H9 (cell line): ENCODE measurements around the gene COX11. TPM values are rescaled to one million over a fixed set of nuclear protein-coding genes. Genes with fewer than 3 reads are reported as not detected.

Experiments used
- DNase-seq: peaks from one replicate; pipeline ENCODE4 v3.0.0-alpha.2; 2017
- H2AFZ ChIP-seq: one replicate; pipeline ENCODE4 v1.6.1; 2013; ENCODE audit warnings: mild to moderate bottlenecking, low read length, control low read depth, moderate library complexity
- H2AK5ac ChIP-seq: 2 replicates; pipeline ENCODE4 v1.6.1; 2013; ENCODE audit warnings: low read length, control low read depth, mixed read lengths; ENCODE audit not compliant: insufficient read length
- H2BK120ac ChIP-seq: one replicate; pipeline ENCODE4 v1.6.1; 2013; ENCODE audit warnings: low read depth, mild to moderate bottlenecking, low read length, control low read depth, inconsistent platforms; ENCODE audit not compliant: poor library complexity, severe bottlenecking
- H2BK12ac ChIP-seq: 2 replicates; pipeline ENCODE4 v1.6.1; 2013; ENCODE audit warnings: low read length, control low read depth, mixed read lengths, low read depth; ENCODE audit not compliant: insufficient read length
- H2BK15ac ChIP-seq: 2 replicates; pipeline ENCODE4 v1.6.1; 2013; ENCODE audit warnings: low read depth, low read length, control low read depth
- H2BK20ac ChIP-seq: one replicate; pipeline ENCODE4 v1.6.1; 2013; ENCODE audit warnings: low read depth, mild to moderate bottlenecking, low read length, control low read depth, inconsistent platforms; ENCODE audit not compliant: poor library complexity, severe bottlenecking
- H2BK5ac ChIP-seq: 2 replicates; pipeline ENCODE4 v1.6.1; 2013; ENCODE audit warnings: low read length, control low read depth, mixed read lengths; ENCODE audit not compliant: insufficient read length
- H3K14ac ChIP-seq: 2 replicates; pipeline ENCODE4 v1.6.1; 2013; ENCODE audit warnings: low read length, control low read depth; ENCODE audit not compliant: insufficient read depth
- H3K18ac ChIP-seq: 2 replicates; pipeline ENCODE4 v1.6.1; 2013; ENCODE audit warnings: low read depth, mild to moderate bottlenecking, mixed read lengths, low read length, control low read depth; ENCODE audit not compliant: insufficient read length
- H3K23ac ChIP-seq: 2 replicates; pipeline ENCODE4 v1.6.1; 2013; ENCODE audit warnings: low read length, control low read depth, mixed read lengths, low read depth; ENCODE audit not compliant: insufficient read length
- H3K23me2 ChIP-seq: 2 replicates; pipeline ENCODE4 v1.6.1; 2013; ENCODE audit warnings: low read depth, mild to moderate bottlenecking, mixed read lengths, low read length, control low read depth; ENCODE audit not compliant: insufficient read length, poor library complexity, severe bottlenecking
- H3K27ac ChIP-seq: 2 replicates; pipeline ENCODE4 v1.5.1; 2013; ENCODE audit warnings: low read length, control low read depth, mixed read lengths, low read depth; ENCODE audit not compliant: insufficient read length
- H3K27me3 ChIP-seq: 2 replicates; pipeline ENCODE4 v1.6.1; 2013; ENCODE audit warnings: low read length, control low read depth, inconsistent platforms; ENCODE audit not compliant: insufficient read depth
- H3K4ac ChIP-seq: 2 replicates; pipeline ENCODE4 v1.6.1; 2013; ENCODE audit warnings: low read depth, mild to moderate bottlenecking, control low read depth, inconsistent platforms, low read length, moderate library complexity
- H3K4me1 ChIP-seq: 2 replicates; pipeline ENCODE4 v1.6.1; 2013; ENCODE audit warnings: low read length, control low read depth, inconsistent platforms; ENCODE audit not compliant: insufficient read depth
- H3K4me2 ChIP-seq: 2 replicates; pipeline ENCODE4 v1.6.1; 2013; ENCODE audit warnings: low read length, control low read depth, mixed read lengths; ENCODE audit not compliant: insufficient read length, insufficient read depth
- H3K56ac ChIP-seq: 2 replicates; pipeline ENCODE4 v1.6.1; 2013; ENCODE audit warnings: low read depth, mild to moderate bottlenecking, mixed read lengths, low read length, control low read depth; ENCODE audit not compliant: insufficient read length
- H3K79me1 ChIP-seq: 2 replicates; pipeline ENCODE4 v1.6.1; 2013; ENCODE audit warnings: low read depth, mild to moderate bottlenecking, moderate library complexity, low read length, control low read depth, inconsistent platforms; ENCODE audit not compliant: insufficient read depth, poor library complexity, severe bottlenecking
- H3K79me2 ChIP-seq: 2 replicates; pipeline ENCODE4 v1.6.1; 2013; ENCODE audit warnings: low read length, control low read depth, inconsistent platforms; ENCODE audit not compliant: insufficient read depth
- H3K9ac ChIP-seq: 2 replicates; pipeline ENCODE4 v1.6.1; 2013; ENCODE audit warnings: low read length, control low read depth, mixed read lengths; ENCODE audit not compliant: insufficient read length; ENCODE audit errors: extremely low read depth
- H3K9me3 ChIP-seq: one replicate; pipeline ENCODE4 v1.6.1; 2013; ENCODE audit warnings: low read depth, low read length, inconsistent platforms; ENCODE audit not compliant: control insufficient read depth
- H3T11ph ChIP-seq: one replicate; pipeline ENCODE4 v1.6.1; 2013; ENCODE audit warnings: mild to moderate bottlenecking, low read length, control low read depth, inconsistent platforms
- H4K20me1 ChIP-seq: one replicate; pipeline ENCODE4 v1.6.1; 2013; ENCODE audit not compliant: control insufficient read depth, insufficient read length, insufficient read depth
- H4K5ac ChIP-seq: 2 replicates; pipeline ENCODE4 v1.6.1; 2013; ENCODE audit warnings: low read depth, mild to moderate bottlenecking, mixed read lengths, low read length, control low read depth; ENCODE audit not compliant: insufficient read length
- H4K8ac ChIP-seq: replicated peaks from 2 replicates; pipeline ENCODE4 v1.6.1; 2013; ENCODE audit warnings: low read length, control low read depth, mixed read lengths, low read depth; ENCODE audit not compliant: insufficient read length
- H4K91ac ChIP-seq: 2 replicates; pipeline ENCODE4 v1.6.1; 2013; ENCODE audit warnings: low read depth, mild to moderate bottlenecking, moderate library complexity, mixed read lengths, low read length, control low read depth; ENCODE audit not compliant: insufficient read length
- H3K27ac Mint-ChIP-seq, 3 experiments: 2 replicates in 2 of 3; 3 replicates in 1 of 3; pipeline ENCODE4 v1.8.0; 2020 to 2021; ENCODE audit warnings: mixed read lengths in 3 of 3, mild to moderate bottlenecking in 1 of 3, moderate library complexity in 1 of 3
- H3K27me3 Mint-ChIP-seq: 2 replicates; pipeline ENCODE4 v1.8.0; 2021; ENCODE audit warnings: low read depth, mild to moderate bottlenecking, moderate library complexity, mixed read lengths
- H3K36me3 Mint-ChIP-seq, 3 experiments: 2 replicates in 2 of 3; 3 replicates in 1 of 3; pipeline ENCODE4 v1.8.0; 2020 to 2021; ENCODE audit warnings: low read depth in 3 of 3, mixed read lengths in 3 of 3; ENCODE audit not compliant: insufficient read depth in 1 of 3
- H3K4me1 Mint-ChIP-seq, 2 experiments: 2 replicates each; pipeline ENCODE4 v1.8.0; 2020; ENCODE audit warnings: mixed read lengths in 2 of 2
- H3K4me3 Mint-ChIP-seq, 2 experiments: 2 replicates in 1 of 2; 3 replicates in 1 of 2; pipeline ENCODE4 v1.8.0; 2020 to 2021; ENCODE audit warnings: mild to moderate bottlenecking in 2 of 2, mixed read lengths in 2 of 2, moderate library complexity in 1 of 2
- H3K9me3 Mint-ChIP-seq, 2 experiments: 2 replicates in 1 of 2; 3 replicates in 1 of 2; pipeline ENCODE4 v1.8.0; 2020; ENCODE audit warnings: mild to moderate bottlenecking in 2 of 2, mixed read lengths in 2 of 2, moderate library complexity in 1 of 2
- WGBS: extraction: QIAGEN DNeasy Blood & Tissue Kit; methylation state at CpG from one replicate; pipeline ENCODE4 v1.1.7; 2013; ENCODE audit warnings: missing lambda C conversion rate, low lambda C conversion rate, mixed read lengths; ENCODE audit not compliant: insufficient read length; ENCODE audit errors: extremely low coverage; 5-methylcytosine and 5-hydroxymethylcytosine counted together
- total RNA-seq: library from RNA; stranded (reverse); gene quantifications from 2 replicates; pipeline ENCODE4 v1.2.1, GENCODE V29; 2021
- TF ChIP-seq, protein P1 (sequence below): fragments of 200-600 bp; sonication (generic); conservative IDR thresholded peaks from 3 replicates; pipeline ENCODE4 v1.8.0; 2021; ENCODE audit warnings: antibody characterized with exemption, mild to moderate bottlenecking

Gene COX11
- total RNA-seq, 1 experiment from 2014 or later: 76.1 TPM

DNA sequence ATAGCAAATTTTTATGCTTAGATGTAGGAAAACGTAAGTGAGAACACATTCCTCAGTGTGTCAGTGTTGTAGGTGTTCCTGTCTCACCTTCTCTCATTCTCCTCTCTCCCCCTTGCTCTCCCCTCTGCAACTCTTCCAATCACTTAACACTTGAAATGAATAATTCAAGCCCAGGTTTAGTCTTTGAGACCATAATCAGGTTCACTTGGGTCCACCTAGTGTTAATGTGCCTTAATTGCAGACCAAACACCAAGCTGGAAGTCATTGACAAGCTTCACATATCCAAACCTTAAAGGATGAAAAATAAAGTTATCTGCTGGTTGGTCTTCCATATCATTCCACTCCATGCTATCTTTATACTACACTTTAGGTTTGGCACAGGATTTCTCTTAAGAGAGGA lies 37.1 kb upstream of the COX11 start:
- H3K9me3 ChIP-seq: no peaks in the 10 kb centered on the region
- no peak overlapping the region for H4K8ac ChIP-seq
- H3T11ph ChIP-seq: no peak overlapping the region
- no peak overlapping the region for H2BK15ac ChIP-seq
- no CpG with 5 or more reads among the region's 1 CpG for WGBS
- no peak overlapping the region for H4K5ac ChIP-seq
- no peak overlapping the region for H2AK5ac ChIP-seq
- no peak overlapping the region for H2BK120ac ChIP-seq
- H3K18ac ChIP-seq: no peak overlapping the region
- no peak overlapping the region for H2BK12ac ChIP-seq
- no peak overlapping the region for H3K4me2 ChIP-seq
- TF ChIP-seq, protein P1, sequence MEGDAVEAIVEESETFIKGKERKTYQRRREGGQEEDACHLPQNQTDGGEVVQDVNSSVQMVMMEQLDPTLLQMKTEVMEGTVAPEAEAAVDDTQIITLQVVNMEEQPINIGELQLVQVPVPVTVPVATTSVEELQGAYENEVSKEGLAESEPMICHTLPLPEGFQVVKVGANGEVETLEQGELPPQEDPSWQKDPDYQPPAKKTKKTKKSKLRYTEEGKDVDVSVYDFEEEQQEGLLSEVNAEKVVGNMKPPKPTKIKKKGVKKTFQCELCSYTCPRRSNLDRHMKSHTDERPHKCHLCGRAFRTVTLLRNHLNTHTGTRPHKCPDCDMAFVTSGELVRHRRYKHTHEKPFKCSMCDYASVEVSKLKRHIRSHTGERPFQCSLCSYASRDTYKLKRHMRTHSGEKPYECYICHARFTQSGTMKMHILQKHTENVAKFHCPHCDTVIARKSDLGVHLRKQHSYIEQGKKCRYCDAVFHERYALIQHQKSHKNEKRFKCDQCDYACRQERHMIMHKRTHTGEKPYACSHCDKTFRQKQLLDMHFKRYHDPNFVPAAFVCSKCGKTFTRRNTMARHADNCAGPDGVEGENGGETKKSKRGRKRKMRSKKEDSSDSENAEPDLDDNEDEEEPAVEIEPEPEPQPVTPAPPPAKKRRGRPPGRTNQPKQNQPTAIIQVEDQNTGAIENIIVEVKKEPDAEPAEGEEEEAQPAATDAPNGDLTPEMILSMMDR: peak; percentile 71
- no peaks in the 10 kb centered on the region for H3K79me2 ChIP-seq
- H2BK5ac ChIP-seq: no peak overlapping the region
- peak; percentile 56 for DNase-seq
- H2AFZ ChIP-seq: no peak overlapping the region
- no peak overlapping the region for H3K14ac ChIP-seq
- no peak overlapping the region for H3K9ac ChIP-seq
- no peak overlapping the region for H4K91ac ChIP-seq
- Mint-ChIP-seq H3K9me3 (no peaks in the 10 kb centered on the region), H3K4me3 (no peak overlapping the region), H3K36me3 (peaks cover 0 to 8% (median 5%) of the 10 kb centered on the region in 3 experiments; a peak in 4 of 7 replicates), H3K4me1 (peaks cover 14 to 17% of the 10 kb centered on the region in 2 experiments), H3K27me3 (no peaks in the 10 kb centered on the region), H3K27ac (no peak overlapping the region)
- H4K20me1 ChIP-seq: no peaks in the 10 kb centered on the region
- H3K23me2 ChIP-seq: no peaks in the 10 kb centered on the region
- no peaks in the 10 kb centered on the region; the same call in 1 of the 2 replicates for H3K4me1 ChIP-seq
- H3K56ac ChIP-seq: no peak overlapping the region
- H2BK20ac ChIP-seq: no peak overlapping the region
- no peaks in the 10 kb centered on the region for H3K27me3 ChIP-seq
- no peaks in the 10 kb centered on the region for H3K79me1 ChIP-seq
- H3K23ac ChIP-seq: no peak overlapping the region
- H3K27ac ChIP-seq: no peak overlapping the region
- H3K4ac ChIP-seq: no peak overlapping the region
